Peyer's patch (tissue), 4 donors: ENCODE measurements around the gene TRPM3. TPM values are rescaled to one million over a fixed set of nuclear protein-coding genes. Genes with fewer than 3 reads are reported as not detected.
A peak's percentile ranks its signal among the peaks of the same experiment; 100 is the strongest.

Experiments used
- DNase-seq, 3 donors: peaks; one replicate each; pipeline ENCODE4 v3.0.0-alpha.2; 2017 to 2019
- H3K27ac ChIP-seq, 4 donors: fragments of 200-600 bp; sonication (generic); one replicate each; pipeline ENCODE4 v1.5.1; 2016 to 2019
- H3K27me3 ChIP-seq, 2 donors: fragments of 200-600 bp; sonication (generic); one replicate each; pipeline ENCODE4 v1.5.1; 2019
- H3K36me3 ChIP-seq, 3 donors: fragments of 200-600 bp; sonication (generic); one replicate each; pipeline ENCODE4 v1.5.1; 2016 to 2019
- H3K4me1 ChIP-seq, 4 donors: fragments of 200-600 bp; sonication (generic); one replicate each; pipeline ENCODE4 v1.5.1; 2016 to 2019
- H3K4me3 ChIP-seq, 4 donors: fragments of 200-600 bp; sonication (generic); 1 replicate in 3 of 4; 2 replicates in 1 of 4; pipeline ENCODE4 v1.5.1; 2016 to 2019; ENCODE audit warnings: mild to moderate bottlenecking in 1 of 4
- H3K9me3 ChIP-seq, 4 donors: fragments of 200-600 bp; sonication (generic); one replicate each; pipeline ENCODE4 v1.5.1; 2016 to 2019; ENCODE audit warnings: mild to moderate bottlenecking in 1 of 4
- CTCF ChIP-seq, 6 experiments: fragments of 450-650 bp in 4 of 6; fragments of 200-600 bp in 2 of 6; sonication (generic) in 1 of 6; IDR thresholded peaks; one replicate each; pipeline ENCODE4 v1.5.1; 2017 to 2019; ENCODE audit warnings: antibody characterized with exemption in 6 of 6, mild to moderate bottlenecking in 3 of 6, moderate library complexity in 1 of 6
- POLR2A ChIP-seq, 2 donors: fragments of 450-650 bp; IDR thresholded peaks; one replicate each; pipeline ENCODE4 v1.5.1; 2017; ENCODE audit warnings: antibody characterized with exemption in 2 of 2, mild to moderate bottlenecking in 2 of 2, moderate library complexity in 2 of 2
- total RNA-seq, 4 donors: library from RNA; depleted of rRNA; stranded (reverse); fragments of >200 nt; gene quantifications; one replicate each; pipeline ENCODE4 v1.1.0, GENCODE V29; 2016

TRPM3 gene
- total RNA-seq, 4 donors from 2014 or later = 0.28 to 0.80 TPM; not detected in 2

DNA sequence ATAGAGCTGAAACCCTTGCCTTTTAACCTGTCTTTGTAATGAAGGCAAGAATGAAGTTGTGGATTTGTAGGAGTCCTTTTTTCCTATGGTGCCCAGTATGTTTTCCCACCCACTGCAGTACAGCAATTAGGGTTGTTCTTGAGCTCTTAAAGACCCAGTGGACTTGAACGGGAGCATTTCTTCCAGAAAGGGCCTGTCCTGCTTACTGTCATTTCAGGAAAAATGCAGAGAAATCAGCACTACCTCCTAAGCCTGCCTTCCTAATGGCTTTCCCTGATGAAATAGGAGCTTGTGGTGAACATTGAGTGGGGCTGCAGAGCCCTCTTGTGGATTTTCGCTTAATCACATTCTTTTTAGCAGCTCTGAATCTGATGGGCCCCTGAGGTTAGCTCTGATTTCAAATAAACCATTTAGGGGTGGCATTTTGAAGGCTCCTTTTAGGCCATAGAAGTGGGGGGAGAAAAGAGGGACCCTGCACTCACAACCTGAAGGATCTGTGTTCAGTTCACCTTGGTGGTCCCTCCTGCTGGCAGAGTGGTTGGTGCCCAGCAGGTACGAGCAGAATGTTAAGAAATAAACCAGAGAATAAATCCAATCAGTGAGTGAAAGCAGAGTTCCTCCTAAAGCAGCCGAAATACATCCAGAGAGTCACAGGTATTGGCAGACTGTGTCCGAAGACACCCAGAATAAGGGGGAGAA is 519.0 kb downstream of the TRPM3 start:
- H3K27ac ChIP-seq = peak overlapping the region; percentile 65 to 87 (median 76)
- DNase-seq = peak in 2 of 3 donors; percentile 21 to 79
- H3K9me3 ChIP-seq = no peaks in the 10 kb centered on the region
- H3K4me3 ChIP-seq = no peak overlapping the region
- no peaks in the 10 kb centered on the region for H3K27me3 ChIP-seq
- H3K36me3 ChIP-seq = no peaks in the 10 kb centered on the region
- TF ChIP-seq CTCF (IDR thresholded peaks at IDR 0.05) (peak; percentile 39 to 96 (median 82)), POLR2A (IDR thresholded peaks at IDR 0.05) (no peak)
- H3K4me1 ChIP-seq = peaks cover 0 to 21% (median 0%) of the 10 kb centered on the region in 4 donors

- peak; percentile 41 to 90 (median 82) for DNase-seq
- H3K9me3 ChIP-seq = no peaks in the 10 kb centered on the region
- H3K4me1 ChIP-seq = peaks cover 0 to 21% (median 0%) of the 10 kb centered on the region in 4 donors
- H3K36me3 ChIP-seq = no peaks in the 10 kb centered on the region
- peak overlapping the region in 1 of 4 donors; percentile 11 for H3K4me3 ChIP-seq
- TF ChIP-seq POLR2A (IDR thresholded peaks at IDR 0.05) = no peak
- no peak for TF ChIP-seq CTCF (IDR thresholded peaks at IDR 0.05)
- no peaks in the 10 kb centered on the region for H3K27me3 ChIP-seq
- peak overlapping the region; percentile 65 to 87 (median 76) for H3K27ac ChIP-seq
These were observed 520.1 kb downstream of the TRPM3 start for GRCh38 chr9:70601000-70601951.

GRCh38 chr9:70600506-70600905 is 520.9 kb downstream of the TRPM3 start:
- Histone ChIP-seq H3K36me3 (no peaks in the 10 kb centered on the region), H3K27ac (peak overlapping the region; percentile 65 to 87 (median 76)), H3K9me3 (no peaks in the 10 kb centered on the region), H3K27me3 (no peaks in the 10 kb centered on the region), H3K4me3 (no peak overlapping the region), H3K4me1 (peaks cover 0 to 21% (median 0%) of the 10 kb centered on the region in 4 donors)
- no peak for DNase-seq
- no peak for TF ChIP-seq POLR2A (IDR thresholded peaks at IDR 0.05)
- TF ChIP-seq CTCF (IDR thresholded peaks at IDR 0.05) = no peak

DNA sequence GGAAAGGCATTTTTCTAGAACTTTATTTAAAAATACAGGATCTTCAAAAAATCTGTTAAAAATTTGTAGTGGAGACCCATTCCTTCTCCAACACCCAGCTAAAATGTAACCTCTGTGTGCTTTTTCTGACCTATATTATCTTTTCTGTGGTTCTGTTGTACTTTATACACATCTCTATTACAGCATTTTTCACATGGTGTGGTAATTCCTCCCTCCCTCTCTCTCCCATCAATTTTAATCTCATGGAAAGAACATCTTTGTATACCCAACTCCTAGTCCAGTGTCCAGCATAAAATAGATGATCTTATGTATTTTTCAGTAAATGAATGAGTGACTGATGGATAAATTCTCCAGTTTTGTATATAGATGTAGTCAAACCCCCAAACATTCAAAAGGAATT is 523.5 kb downstream of the TRPM3 start:
- H3K27me3 ChIP-seq = no peaks in the 10 kb centered on the region
- peaks cover 0 to 21% (median 0%) of the 10 kb centered on the region in 4 donors for H3K4me1 ChIP-seq
- DNase-seq = no peak
- no peaks in the 10 kb centered on the region for H3K36me3 ChIP-seq
- H3K4me3 ChIP-seq = no peak overlapping the region
- TF ChIP-seq POLR2A (IDR thresholded peaks at IDR 0.05) (no peak), CTCF (IDR thresholded peaks at IDR 0.05) (no peak)
- no peak overlapping the region for H3K27ac ChIP-seq
- no peaks in the 10 kb centered on the region for H3K9me3 ChIP-seq

DNA sequence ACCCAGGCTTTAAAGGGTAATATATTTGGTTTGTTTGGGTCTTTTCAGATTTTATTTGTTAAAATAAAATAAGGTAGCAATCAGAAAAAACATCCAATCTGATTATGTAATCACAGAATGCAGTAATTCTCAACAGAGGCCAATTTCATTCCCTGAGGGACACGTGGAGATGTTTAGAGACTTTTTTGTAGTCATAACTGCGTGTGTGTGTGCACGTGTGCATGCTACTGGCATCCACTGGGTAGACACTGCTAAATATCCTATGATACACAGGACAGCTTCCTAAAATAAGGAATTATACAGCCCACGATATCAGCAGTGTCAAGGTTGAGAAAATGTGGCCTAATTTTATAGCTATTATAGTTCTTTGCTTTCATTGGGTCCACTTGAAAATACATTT is 526.2 kb downstream of the TRPM3 start:
- no peaks in the 10 kb centered on the region for H3K27me3 ChIP-seq
- H3K36me3 ChIP-seq = no peaks in the 10 kb centered on the region
- no peaks in the 10 kb centered on the region for H3K9me3 ChIP-seq
- H3K4me3 ChIP-seq = no peak overlapping the region
- DNase-seq = no peak
- H3K4me1 ChIP-seq = peaks cover 0 to under 1% (median 0%) of the 10 kb centered on the region in 4 donors
- no peak overlapping the region for H3K27ac ChIP-seq
- no peak for TF ChIP-seq CTCF (IDR thresholded peaks at IDR 0.05)
- TF ChIP-seq POLR2A (IDR thresholded peaks at IDR 0.05) = no peak
